ENCODE measurements around the gene VTI1A. TPM values are rescaled to one million over a fixed set of nuclear protein-coding genes. Genes with fewer than 3 reads are reported as not detected.

Gene VTI1A
- total RNA-seq, 4 donors from 2014 or later, result 21.5 to 50.6 (median 37.5) TPM

DNA sequence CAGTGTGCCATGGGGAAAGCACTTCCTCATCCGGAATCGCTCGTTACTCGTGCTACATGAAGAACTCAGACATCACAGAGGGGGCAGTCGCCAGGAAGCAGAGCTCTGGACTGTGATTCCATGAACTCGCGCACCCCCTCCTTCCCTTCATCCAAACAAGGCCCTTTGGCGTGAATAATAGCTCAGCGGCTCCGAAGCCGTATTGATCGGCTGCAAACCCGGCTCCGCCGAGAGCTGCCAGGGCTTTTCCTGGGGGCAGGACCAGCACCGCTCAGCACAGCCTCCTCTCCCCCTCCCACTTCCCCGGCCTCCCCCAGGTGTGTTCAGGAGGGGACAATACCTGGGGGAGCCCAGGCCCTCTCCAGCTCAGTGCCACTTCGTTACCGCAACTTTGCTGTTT lies 374.0 kb downstream of the VTI1A start:
- Histone ChIP-seq H3K27ac (no peak overlapping the region), H3K27me3 (no peaks in the 10 kb centered on the region), H3K4me3 (no peak overlapping the region), H3K4me1 (no peaks in the 10 kb centered on the region), H3K36me3 (no peaks in the 10 kb centered on the region), H3K9me3 (no peaks in the 10 kb centered on the region)
- intact Hi-C loops (cut with DNase I; ENCODE audit: low total_unique reads), result no loop called here
- DNase-seq, result no peak
- TF ChIP-seq, protein P1, sequence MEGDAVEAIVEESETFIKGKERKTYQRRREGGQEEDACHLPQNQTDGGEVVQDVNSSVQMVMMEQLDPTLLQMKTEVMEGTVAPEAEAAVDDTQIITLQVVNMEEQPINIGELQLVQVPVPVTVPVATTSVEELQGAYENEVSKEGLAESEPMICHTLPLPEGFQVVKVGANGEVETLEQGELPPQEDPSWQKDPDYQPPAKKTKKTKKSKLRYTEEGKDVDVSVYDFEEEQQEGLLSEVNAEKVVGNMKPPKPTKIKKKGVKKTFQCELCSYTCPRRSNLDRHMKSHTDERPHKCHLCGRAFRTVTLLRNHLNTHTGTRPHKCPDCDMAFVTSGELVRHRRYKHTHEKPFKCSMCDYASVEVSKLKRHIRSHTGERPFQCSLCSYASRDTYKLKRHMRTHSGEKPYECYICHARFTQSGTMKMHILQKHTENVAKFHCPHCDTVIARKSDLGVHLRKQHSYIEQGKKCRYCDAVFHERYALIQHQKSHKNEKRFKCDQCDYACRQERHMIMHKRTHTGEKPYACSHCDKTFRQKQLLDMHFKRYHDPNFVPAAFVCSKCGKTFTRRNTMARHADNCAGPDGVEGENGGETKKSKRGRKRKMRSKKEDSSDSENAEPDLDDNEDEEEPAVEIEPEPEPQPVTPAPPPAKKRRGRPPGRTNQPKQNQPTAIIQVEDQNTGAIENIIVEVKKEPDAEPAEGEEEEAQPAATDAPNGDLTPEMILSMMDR (IDR thresholded peaks at IDR 0.05), result no peak
- no peak for TF ChIP-seq POLR2A (IDR thresholded peaks at IDR 0.05)

DNA sequence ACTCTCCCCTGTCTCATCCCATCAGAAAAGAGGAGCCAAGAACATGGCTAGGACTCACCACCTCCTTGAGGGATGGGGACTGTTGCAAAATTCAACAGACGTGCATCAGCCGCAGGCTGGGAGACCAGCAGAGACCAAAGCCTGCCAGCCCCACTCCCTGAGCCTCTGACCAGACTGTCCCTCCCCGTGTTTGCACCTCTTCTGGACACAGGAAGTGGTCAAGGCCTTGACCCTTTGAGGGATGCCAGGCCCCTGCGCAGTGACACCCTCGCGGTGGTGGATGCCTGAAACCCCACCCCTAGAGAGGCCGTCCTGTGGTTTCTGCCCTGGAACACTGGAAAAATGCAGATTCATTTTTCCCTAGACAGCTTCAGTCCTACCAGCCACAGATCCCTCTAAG lies 374.6 kb downstream of the VTI1A start:
- H3K9me3 ChIP-seq, result no peaks in the 10 kb centered on the region
- intact Hi-C loops (cut with DNase I; ENCODE audit: low total_unique reads), result no loop called here
- no peak overlapping the region for H3K4me3 ChIP-seq
- H3K27ac ChIP-seq, result no peak overlapping the region
- TF ChIP-seq, protein P1 (IDR thresholded peaks at IDR 0.05), result no peak
- no peak for TF ChIP-seq POLR2A (IDR thresholded peaks at IDR 0.05)
- no peaks in the 10 kb centered on the region for H3K27me3 ChIP-seq
- DNase-seq, result no peak
- H3K36me3 ChIP-seq, result no peaks in the 10 kb centered on the region
- no peaks in the 10 kb centered on the region for H3K4me1 ChIP-seq

DNA sequence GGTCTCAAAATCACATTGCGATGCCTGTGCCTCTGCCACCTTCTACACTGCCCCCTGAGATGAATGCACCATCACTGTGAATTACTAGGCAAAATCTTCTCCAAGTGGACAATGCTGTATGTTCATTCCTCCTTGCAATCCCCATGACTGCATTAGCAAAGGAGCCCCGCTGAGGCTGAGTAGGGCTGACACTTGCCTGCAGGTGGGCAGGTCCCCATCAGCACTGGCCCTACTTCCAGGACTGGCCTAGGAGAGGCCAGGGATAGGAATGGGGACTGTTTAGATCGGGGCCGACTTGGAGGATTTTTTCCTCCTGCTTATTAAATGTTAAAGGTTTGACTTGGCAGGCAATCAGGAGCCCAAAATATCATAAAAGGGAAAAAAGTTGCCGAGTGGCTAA lies 376.0 kb downstream of the VTI1A start:
- Histone ChIP-seq H3K27ac (no peak overlapping the region), H3K4me3 (no peak overlapping the region), H3K4me1 (no peaks in the 10 kb centered on the region), H3K27me3 (no peaks in the 10 kb centered on the region), H3K36me3 (no peaks in the 10 kb centered on the region), H3K9me3 (no peaks in the 10 kb centered on the region)
- DNase-seq, result no peak
- intact Hi-C loops (cut with DNase I; ENCODE audit: low total_unique reads), result no loop called here
- TF ChIP-seq, protein P1 (IDR thresholded peaks at IDR 0.05), result no peak
- no peak for TF ChIP-seq POLR2A (IDR thresholded peaks at IDR 0.05)

DNA sequence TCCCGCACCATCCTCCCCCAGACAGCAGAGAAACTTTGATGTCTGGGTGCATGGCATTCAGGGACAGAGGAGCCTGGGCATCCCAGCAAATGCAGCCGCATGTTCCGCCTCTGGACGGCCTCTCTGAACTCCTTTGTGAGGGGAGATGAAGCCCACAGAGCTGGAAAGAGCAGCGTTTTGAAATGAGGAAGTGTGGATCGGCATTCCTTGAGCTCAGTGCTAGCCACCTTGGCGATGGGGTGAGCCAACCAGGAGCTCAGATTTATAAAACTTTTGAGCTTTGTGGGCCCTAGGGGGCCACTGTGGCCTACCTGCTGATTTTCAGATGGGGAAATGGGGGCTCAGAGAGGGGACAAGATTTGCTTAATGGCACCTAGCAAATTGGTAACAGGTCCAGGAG lies 376.6 kb downstream of the VTI1A start:
- no peak for TF ChIP-seq POLR2A (IDR thresholded peaks at IDR 0.05)
- TF ChIP-seq, protein P1 (IDR thresholded peaks at IDR 0.05), result no peak
- intact Hi-C loops (cut with DNase I; ENCODE audit: low total_unique reads), result no loop called here

DNA sequence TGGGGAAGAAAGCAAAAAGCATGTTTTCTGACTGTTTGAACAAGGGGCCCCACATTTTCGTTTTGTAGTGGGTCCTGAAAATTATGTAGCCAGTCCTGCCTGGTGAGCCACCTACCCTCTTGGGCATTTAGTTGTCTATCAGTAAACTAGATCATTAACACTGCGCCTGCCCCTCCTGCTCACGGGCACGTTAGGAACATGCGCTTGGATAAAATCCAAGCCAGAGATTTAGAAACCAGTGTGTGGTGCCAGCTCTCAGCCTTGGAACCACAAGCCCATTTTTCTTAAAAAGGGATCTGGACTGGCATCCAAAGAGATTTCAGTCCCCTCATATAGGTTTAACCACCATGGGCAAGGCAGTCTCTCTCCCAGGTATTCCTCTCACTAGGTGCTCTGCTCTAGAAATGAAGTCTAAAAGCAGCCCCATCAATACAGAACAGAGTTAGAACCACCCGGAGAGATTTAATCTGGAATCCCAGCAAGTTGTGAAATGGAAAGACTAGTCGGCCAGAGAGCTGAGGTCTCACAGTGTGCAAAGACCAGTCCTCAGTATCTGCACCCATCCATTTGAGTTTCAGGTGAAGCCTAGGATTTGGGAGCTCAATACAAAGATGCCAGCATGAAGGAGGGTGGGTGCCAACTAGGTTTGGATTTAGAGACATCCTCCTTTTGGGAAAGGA lies 379.1 kb downstream of the VTI1A start:
- Histone ChIP-seq H3K27ac (no peak overlapping the region), H3K9me3 (no peaks in the 10 kb centered on the region), H3K4me1 (no peaks in the 10 kb centered on the region), H3K27me3 (no peaks in the 10 kb centered on the region), H3K4me3 (no peak overlapping the region), H3K36me3 (no peaks in the 10 kb centered on the region)
- TF ChIP-seq, protein P1 (IDR thresholded peaks at IDR 0.05), result no peak
- no peak for TF ChIP-seq POLR2A (IDR thresholded peaks at IDR 0.05)
- DNase-seq, result no peak
- intact Hi-C loops (cut with DNase I; ENCODE audit: low total_unique reads), result no loop called here

More for the DNA sequence above, 376.6 kb downstream of the VTI1A start:
- no peak for DNase-seq
- Histone ChIP-seq H3K27ac (no peak overlapping the region), H3K4me3 (no peak overlapping the region), H3K9me3 (no peaks in the 10 kb centered on the region), H3K27me3 (no peaks in the 10 kb centered on the region), H3K4me1 (no peaks in the 10 kb centered on the region), H3K36me3 (no peaks in the 10 kb centered on the region)

Measured in uterus (tissue), 4 donors.